Measurements from ENCODE around the gene CSNK1D.

The CSNK1D gene

DNA sequence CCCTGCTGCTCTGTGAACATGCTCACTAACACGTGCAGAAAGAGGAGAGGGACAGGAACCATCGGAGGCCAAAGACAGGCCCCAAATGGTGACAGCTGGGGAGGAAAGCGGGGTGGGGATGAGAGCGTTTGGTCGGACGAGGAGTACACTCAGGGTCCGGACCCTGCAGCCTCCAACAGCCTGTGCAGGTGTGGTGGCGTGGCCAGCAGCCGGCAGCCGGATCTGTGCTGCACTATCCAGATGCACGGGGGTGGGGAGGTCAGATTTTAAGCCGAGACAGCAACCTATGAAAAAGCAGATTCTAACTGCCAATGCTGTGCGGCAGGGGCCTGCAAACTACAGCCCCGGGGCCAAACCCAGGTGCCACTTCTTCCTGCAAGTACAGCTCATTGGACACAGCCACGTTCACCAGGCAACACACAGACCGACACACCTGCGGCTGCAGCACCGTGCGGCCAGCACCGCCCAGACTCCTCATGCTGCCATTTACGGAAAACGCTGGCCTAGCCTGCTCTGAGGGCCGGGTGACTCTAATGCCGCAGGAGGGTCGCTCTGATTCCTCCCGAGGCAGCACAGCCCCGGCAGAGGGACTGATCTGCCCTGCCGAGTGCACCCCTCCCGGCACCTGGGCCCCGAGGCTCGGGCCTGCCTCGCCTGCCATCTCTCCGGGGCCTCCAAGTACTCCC, 23.5 kb downstream of the CSNK1D start:
- DNase-seq: no peak

- DNase-seq: no peak
These were observed 24.5 kb downstream of the CSNK1D start for GRCh38 chr17:82248815-82249674.

DNA sequence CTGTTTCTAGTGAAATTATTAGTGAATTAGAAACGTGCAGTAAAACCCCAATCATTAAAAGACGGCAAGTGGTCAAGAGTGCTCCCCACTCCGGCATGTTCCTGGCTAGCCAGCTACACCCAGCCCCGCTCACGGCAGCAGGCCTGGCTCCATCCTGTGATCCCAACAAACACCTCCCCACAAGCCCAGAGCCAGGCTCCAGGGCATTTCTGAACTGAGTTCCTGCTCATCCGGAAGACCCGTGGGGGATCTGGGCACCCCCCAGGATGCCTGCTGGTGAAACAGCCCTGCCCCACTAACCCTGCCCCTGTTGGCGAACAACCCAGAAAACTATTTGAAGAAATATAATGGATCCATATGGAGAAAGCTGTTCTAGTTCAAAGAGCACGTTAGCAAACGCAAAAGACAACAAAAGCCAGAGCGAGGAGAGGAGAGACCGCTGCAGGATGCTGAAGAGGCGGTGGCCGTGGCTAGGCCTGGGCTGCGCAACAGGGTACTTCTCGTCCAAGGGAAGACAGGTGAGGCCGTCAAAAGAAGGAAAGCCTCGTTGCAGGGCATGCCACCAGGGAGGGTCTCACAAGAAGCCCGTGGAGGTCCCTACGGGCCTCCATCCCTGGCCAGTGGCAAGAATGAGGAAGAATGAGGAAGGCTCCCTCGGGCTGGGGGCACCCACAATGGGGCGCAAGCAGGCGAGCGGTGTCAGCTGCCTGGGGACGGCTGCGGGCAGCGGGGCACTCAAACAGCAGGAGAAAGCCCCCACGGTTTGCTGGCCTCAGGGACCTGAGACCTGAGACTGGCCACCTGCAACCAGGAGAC, 25.4 kb downstream of the CSNK1D start:
- DNase-seq: no peak

GRCh38 chr17:82247182-82247823, 26.2 kb downstream of the CSNK1D start:
- no peak for DNase-seq

GRCh38 chr17:82246365-82247181, 26.9 kb downstream of the CSNK1D start:
- DNase-seq: no peak

GRCh38 chr17:82246040-82246364, 27.5 kb downstream of the CSNK1D start:
- DNase-seq: no peak

DNA sequence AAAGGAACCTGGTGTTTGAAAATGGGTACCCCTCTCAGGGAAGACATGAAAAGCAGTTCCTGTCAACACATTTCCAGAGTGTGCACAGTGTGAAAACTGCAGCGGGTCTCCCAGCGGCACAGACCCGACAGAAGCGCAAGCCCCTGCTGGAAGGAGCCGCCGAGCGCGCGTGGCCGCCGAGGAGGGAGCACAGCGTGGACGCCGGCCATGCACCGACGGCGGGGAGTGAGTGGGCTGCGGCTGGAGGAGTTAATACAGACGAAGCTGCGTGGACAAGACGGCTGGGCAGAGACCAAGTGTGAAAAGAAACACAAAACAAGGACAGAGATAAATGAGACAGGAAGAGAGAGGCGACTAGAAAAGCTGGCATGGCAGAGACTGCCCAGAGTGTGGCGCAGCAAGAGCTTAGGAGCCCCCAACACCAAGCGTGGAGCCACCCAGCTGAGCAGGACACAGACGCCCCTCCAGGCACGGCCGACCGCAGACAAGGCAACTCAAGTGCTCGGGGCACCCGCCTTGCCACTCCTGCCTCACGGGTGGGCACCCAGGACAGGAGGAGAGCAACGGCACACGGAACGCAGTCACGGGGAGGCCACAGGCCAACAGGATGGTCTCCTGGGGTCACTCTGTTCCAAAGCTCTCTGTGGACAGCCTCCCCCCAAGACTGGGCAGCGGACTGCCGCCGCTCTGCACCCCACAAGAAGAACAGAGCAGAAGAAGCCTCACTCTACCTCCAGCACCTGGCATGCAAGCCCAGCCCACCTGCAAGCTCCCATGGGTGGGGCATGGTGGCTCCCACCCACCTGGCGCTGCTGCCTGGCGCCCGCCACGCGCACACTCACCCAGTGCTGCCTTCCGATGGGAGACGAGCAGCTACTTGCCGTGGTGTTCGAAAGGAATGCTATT, 28.1 kb downstream of the CSNK1D start:
- no peak for DNase-seq

DNA sequence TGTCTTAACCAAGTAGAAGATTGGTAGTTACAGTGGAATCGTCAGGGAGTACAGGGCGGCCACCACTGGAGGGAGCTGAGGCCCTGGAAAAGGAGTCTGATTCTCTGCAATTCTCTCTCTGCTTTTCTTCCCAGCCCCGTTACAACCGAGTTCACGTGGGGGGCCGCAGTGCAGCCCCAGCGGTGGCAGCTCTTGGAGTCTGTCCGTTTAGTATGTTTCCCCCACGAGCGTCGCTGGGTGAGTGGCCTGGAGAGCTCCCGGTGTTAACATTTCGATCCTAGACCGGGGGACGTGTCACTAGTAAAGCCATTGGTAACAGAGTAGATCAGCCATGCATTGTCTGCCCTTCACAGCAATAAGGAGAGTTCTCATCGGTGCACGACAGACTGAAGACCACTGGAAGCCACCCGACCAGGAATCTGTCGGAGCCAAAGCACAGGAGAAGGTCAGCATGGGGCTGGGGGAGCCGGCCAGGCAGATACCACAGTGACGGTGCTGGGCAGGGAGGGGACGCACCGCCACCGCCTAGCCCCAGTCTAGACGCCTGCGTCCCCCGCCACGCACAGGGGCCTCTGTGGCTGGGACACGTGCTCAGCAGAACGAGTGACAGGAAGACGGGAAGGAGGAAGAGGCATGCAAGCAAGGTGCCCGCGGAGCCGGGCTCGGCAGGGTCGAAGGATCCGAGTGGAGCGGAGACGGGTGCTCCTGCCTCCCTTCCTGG, 28.9 kb downstream of the CSNK1D start:
- DNase-seq: no peak

- DNase-seq: no peak
These were observed 29.7 kb downstream of the CSNK1D start for GRCh38 chr17:82243648-82244412.

GRCh38 chr17:82242977-82243647, 30.4 kb downstream of the CSNK1D start:
- DNase-seq: no peak

GRCh38 chr17:82242698-82242976, 30.9 kb downstream of the CSNK1D start:
- DNase-seq: no peak

DNA sequence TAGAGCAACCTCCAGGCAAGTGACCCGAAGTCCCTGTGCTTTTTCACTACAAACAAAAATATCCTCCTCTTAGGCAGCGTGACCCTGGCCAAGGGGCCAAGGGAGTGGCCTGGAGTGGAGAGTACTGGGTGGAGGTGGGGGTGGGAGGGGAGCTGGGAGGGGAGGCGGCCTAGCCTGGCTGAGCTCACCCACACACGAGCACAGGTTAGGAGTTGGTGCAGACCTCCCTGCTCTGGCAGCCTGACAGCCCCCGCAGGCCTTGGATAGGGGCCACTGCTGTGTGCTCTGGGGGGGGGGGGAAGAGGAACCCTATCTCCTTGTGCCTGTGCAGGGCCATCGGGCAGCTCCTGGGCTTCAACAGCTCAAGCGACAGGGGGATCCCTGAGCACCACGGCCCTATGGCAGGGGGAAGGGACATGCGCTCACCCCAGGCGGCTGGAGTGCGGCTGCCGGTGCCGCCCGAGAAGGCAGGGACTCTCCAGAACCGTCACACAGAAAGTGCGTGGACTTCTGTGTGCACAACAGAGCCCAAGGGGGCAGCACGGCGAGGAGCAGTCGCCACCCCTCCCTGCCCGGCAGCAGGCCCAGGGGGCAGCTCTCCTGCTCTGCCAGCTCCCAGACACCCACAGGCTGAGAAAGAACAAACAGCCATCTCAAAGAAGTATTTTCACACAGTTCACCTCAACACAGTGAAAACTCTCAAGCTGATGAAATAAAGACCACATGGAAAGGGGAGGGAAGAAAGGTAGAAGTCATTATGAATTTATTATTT, 31.4 kb downstream of the CSNK1D start:
- no peak for DNase-seq

GRCh38 chr17:82241183-82241925, 32.1 kb downstream of the CSNK1D start:
- no peak for DNase-seq

GRCh38 chr17:82240506-82241182, 32.9 kb downstream of the CSNK1D start:
- no peak for DNase-seq

GRCh38 chr17:82239926-82240505, 33.5 kb downstream of the CSNK1D start:
- DNase-seq: no peak

DNA sequence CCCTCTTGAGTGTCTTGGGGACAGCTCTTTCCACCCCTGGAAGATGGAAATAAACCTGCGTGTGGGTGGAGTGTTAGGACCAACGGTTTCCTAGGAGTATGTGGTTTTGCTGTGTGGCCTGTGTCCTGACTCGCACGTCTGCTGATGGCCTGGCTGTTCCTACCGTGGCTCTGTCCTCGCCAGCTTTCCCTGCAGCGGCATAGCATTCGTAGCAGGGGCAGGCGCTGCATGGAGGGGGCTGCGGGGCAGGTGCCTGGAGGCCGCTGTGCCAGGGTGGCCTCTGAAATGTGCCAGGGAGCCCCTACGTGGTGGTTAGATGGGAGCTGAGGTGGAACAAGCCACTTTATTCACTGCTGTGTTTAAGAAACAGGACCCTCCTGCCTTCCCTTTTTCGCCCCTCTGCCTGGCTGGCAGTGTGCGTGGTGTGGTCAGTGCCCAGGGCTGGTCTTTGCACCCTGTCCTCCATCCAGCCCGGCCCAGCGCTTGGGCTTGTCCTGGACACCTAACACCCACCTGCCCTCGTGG, 34.0 kb downstream of the CSNK1D start:
- no peak for DNase-seq

All from DMS79 treated with DMSO at 0.1 percent for 48 hours (cell line).